ENCODE data around the gene SGTA.

DNA sequence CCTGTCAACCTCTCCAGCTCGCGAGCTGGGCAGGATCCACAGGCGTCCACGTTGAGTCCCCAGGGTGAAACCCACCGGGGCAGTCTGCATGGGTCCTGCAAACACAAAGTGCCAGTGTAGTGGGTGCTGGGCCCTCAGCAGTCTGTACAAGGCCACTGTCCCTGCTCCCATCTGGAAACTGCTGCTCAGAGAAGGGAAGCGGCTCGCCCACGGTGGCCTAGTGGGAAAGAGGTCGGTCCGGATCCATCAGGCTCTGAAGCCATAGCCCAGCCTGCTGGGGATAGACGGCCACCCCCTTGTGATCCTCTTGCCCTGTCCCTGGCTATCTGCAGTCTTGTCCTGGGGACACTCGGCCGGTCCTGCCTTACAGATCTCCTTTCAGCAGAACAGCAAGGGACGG lies 59.3 kb downstream of the SGTA start:
- no peak for TF ChIP-seq ZNF468 (CRISPR knock-in tag; IDR thresholded peaks at IDR 0.05)
- TF ChIP-seq BRCA1 (CRISPR knock-in tag; IDR thresholded peaks at IDR 0.05) = no peak
- no peak for TF ChIP-seq CBX2 (IDR thresholded peaks at IDR 0.05; ENCODE audit: low read depth, low read length)
- TF ChIP-seq CBX2 (CRISPR knock-in tag; IDR thresholded peaks at IDR 0.05; ENCODE audit: low read depth) = no peak
- no peak for TF ChIP-seq TCF7 (IDR thresholded peaks at IDR 0.05; ENCODE audit: low read depth)
- TF ChIP-seq FOXK2 (IDR thresholded peaks at IDR 0.05) = no peak
- no peak for TF ChIP-seq POLR2A (IDR thresholded peaks at IDR 0.05; ENCODE audit: insufficient read depth in 1 of 2, low read depth in 2 of 2, low read length in 2 of 2)

All from HepG2 (cell line).